ENCODE results near the gene SYT15. TPM values are rescaled to one million over a fixed set of nuclear protein-coding genes. Genes with fewer than 3 reads are reported as not detected.
"Not testable (repeated sequence)": the region's sequence is repeated elsewhere in the genome, so short reads cannot be mapped to it uniquely, and the experiment has no call there.

The SYT15 gene
- total and polyA plus RNA-seq, 2 of the 4 experiments (the other 2 are of a cell fraction) = 0.54 to 0.68 TPM

DNA sequence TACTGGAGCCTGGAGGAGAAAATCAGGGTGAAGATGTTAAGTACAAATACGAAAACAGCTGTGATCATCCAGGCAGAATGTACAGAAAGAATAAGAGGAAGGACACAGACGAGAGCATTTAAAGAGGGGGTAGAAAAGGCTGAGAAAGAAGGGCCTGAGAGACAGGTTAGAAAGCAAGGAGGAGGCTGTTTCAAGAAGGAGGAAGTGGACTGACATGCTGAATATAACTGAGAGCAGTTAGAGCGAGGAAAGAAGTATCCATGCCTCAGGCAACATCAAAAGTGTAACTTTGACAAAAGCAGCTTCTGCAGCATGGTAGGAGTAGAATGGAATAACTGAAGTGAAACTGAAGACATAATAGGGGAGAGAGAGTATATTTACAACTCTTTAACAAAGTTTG is 39.0 kb downstream of the SYT15 start:
- H3K4ac ChIP-seq (ENCODE audit: low read depth, low read length); ATAC-seq (ENCODE audit: low read depth); H3K18ac ChIP-seq (ENCODE audit: low read depth, low read length); in situ Hi-C loops (cut with MboI; ENCODE audit: low sequenced_read_pairs); H4K8ac ChIP-seq (ENCODE audit: low read depth in 2 of 2, low read length in 2 of 2); H3K9me3 ChIP-seq (ENCODE audit: control insufficient read depth, insufficient read depth, low read length); H3K36me3 ChIP-seq (ENCODE audit: control insufficient read depth, insufficient read depth, low read length); H3K27me3 ChIP-seq (ENCODE audit: control insufficient read depth, insufficient read depth, low read length); H3K23ac ChIP-seq (ENCODE audit: low read depth, low read length); H2BK15ac ChIP-seq (ENCODE audit: low read depth, low read length); H2BK20ac ChIP-seq (ENCODE audit: low read depth, low read length); H3K9ac ChIP-seq (ENCODE audit: low read depth, low read length); H4K20me1 ChIP-seq (ENCODE audit: insufficient read depth, low read length); H3K4me2 ChIP-seq (ENCODE audit: low read depth, low read length); H3K4me1 ChIP-seq (ENCODE audit: control insufficient read depth, insufficient read depth, low read length); intact Hi-C loops (cut with micrococcal nuclease); H4K91ac ChIP-seq (ENCODE audit: insufficient read depth, low read depth, low read length); H3K4me3 ChIP-seq (ENCODE audit: insufficient read depth, low read depth, low read length); H3K56ac ChIP-seq (ENCODE audit: extremely low read depth, insufficient read depth, low read length); H3K14ac ChIP-seq (replicated peaks; ENCODE audit: low read depth, low read length); H3K79me1 ChIP-seq (ENCODE audit: low read depth in 1 of 2, low read length in 2 of 2); H4K5ac ChIP-seq (ENCODE audit: low read depth, low read length); H2AFZ ChIP-seq (replicated peaks; ENCODE audit: low read length, poor library complexity); H2BK5ac ChIP-seq (ENCODE audit: low read depth, low read length, poor library complexity, severe bottlenecking); H2AK5ac ChIP-seq (ENCODE audit: low read depth, low read length); H2AK9ac ChIP-seq (replicated peaks; ENCODE audit: low read depth, low read length, poor library complexity); CTCF ChIA-PET; BruUV-seq (replicated peaks); DNase-seq; dilution Hi-C loops (cut with HindIII; ENCODE audit: low sequenced_read_pairs, unreplicated experiment); H2BK120ac ChIP-seq (ENCODE audit: low read depth, low read length); POLR2A ChIA-PET (ENCODE audit: unreplicated experiment); H3K27ac ChIP-seq (ENCODE audit: insufficient read depth, low read length); H3K9me1 ChIP-seq (ENCODE audit: insufficient read depth, low read length): not testable (repeated sequence)
- no CpG with 5 or more reads among the region's 3 CpGs for WGBS, 2 experiments (ENCODE audit: extremely low coverage in 2 of 2, insufficient read length in 1 of 2)

DNA sequence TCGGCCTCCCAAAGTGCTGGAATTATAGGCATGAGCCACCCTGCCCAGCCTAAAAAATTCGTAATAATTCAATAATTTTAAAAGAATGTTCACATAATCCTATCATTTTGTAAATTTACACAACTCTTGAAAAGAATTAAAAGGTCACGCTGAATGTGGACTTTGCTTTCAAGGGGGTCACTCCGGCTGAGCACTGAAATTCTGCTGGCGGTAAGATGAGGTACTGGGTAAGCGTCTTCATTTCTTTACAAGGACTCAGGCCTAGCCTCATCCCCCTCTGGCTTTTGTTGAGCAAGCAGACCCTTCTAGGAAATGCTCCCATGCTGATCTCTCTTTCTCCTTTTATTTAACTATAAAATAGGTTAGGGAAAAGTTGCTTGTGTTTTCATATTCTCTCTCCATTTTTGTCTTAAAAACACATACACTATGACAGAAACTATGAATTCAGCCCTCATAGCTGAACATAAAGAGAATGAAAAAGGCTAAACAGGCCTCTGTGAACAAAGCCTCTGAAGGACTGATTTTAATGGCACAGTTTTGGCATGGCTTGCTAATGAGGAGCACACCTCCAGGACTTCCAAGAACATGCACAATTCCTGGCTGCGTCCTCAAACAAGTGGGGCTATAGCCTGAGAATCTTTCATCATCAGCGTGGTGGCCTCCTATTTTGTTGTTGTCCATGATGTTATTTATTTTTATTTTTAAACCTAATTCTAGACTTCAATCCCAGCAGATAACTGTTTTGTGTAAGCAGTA is 45.1 kb downstream of the SYT15 start:
- H2AK9ac ChIP-seq (replicated peaks; ENCODE audit: low read depth, low read length, poor library complexity); H3K4me1 ChIP-seq (ENCODE audit: control insufficient read depth, insufficient read depth, low read length); H3K23ac ChIP-seq (ENCODE audit: low read depth, low read length); H3K56ac ChIP-seq (ENCODE audit: extremely low read depth, insufficient read depth, low read length); intact Hi-C loops (cut with micrococcal nuclease); H4K8ac ChIP-seq (ENCODE audit: low read depth in 2 of 2, low read length in 2 of 2); in situ Hi-C loops (cut with MboI; ENCODE audit: low sequenced_read_pairs); ATAC-seq (ENCODE audit: low read depth); CTCF ChIA-PET; H2AK5ac ChIP-seq (ENCODE audit: low read depth, low read length); H3K9me1 ChIP-seq (ENCODE audit: insufficient read depth, low read length); H4K91ac ChIP-seq (ENCODE audit: insufficient read depth, low read depth, low read length); H3K9me3 ChIP-seq (ENCODE audit: control insufficient read depth, insufficient read depth, low read length); H2BK5ac ChIP-seq (ENCODE audit: low read depth, low read length, poor library complexity, severe bottlenecking); H3K18ac ChIP-seq (ENCODE audit: low read depth, low read length); H3K79me1 ChIP-seq (ENCODE audit: low read depth in 1 of 2, low read length in 2 of 2); BruUV-seq (replicated peaks); H2BK15ac ChIP-seq (ENCODE audit: low read depth, low read length); H3K9ac ChIP-seq (ENCODE audit: low read depth, low read length); dilution Hi-C loops (cut with HindIII; ENCODE audit: low sequenced_read_pairs, unreplicated experiment); H4K20me1 ChIP-seq (ENCODE audit: insufficient read depth, low read length); H2BK20ac ChIP-seq (ENCODE audit: low read depth, low read length); DNase-seq; H3K4me3 ChIP-seq (ENCODE audit: insufficient read depth, low read depth, low read length); H3K36me3 ChIP-seq (ENCODE audit: control insufficient read depth, insufficient read depth, low read length); POLR2A ChIA-PET (ENCODE audit: unreplicated experiment); H3K4ac ChIP-seq (ENCODE audit: low read depth, low read length); H3K27me3 ChIP-seq (ENCODE audit: control insufficient read depth, insufficient read depth, low read length); H2AFZ ChIP-seq (replicated peaks; ENCODE audit: low read length, poor library complexity); H3K14ac ChIP-seq (replicated peaks; ENCODE audit: low read depth, low read length); H4K5ac ChIP-seq (ENCODE audit: low read depth, low read length); H3K27ac ChIP-seq (ENCODE audit: insufficient read depth, low read length); H2BK120ac ChIP-seq (ENCODE audit: low read depth, low read length); H3K4me2 ChIP-seq (ENCODE audit: low read depth, low read length): not testable (repeated sequence)
- WGBS, 2 experiments (ENCODE audit: extremely low coverage in 2 of 2, insufficient read length in 1 of 2) = no CpG with 5 or more reads among the region's 8 CpGs

Data from IMR-90 (cell line).